ENCODE data around the gene MAP4K4.

GRCh38 chr2:101710036-101710435, 12.5 kb downstream of the MAP4K4 start:
- TF ChIP-seq CTCF (IDR thresholded peaks at IDR 0.05 in 4 of 5, conservative IDR thresholded peaks at IDR 0.05 in 1 of 5) = no peak
- TF ChIP-seq POLR2A (IDR thresholded peaks at IDR 0.05) = no peak
